Vagina (tissue), 2 donors: Measurements from ENCODE around the gene SLC1A5. TPM values are rescaled to one million over a fixed set of nuclear protein-coding genes. Genes with fewer than 3 reads are reported as not detected.

ENCODE experiments used
- DNase-seq, 2 donors: peaks; one replicate each; pipeline ENCODE4 v3.0.0-alpha.2; 2017; ENCODE audit errors: extremely low spot score in 2 of 2
- H3K27ac ChIP-seq: fragments of 200-600 bp; sonication (generic); one replicate; pipeline ENCODE4 v1.5.1; 2019
- H3K27me3 ChIP-seq: fragments of 200-600 bp; sonication (generic); one replicate; pipeline ENCODE4 v1.5.1; 2019
- H3K36me3 ChIP-seq, 2 donors: fragments of 200-600 bp; sonication (generic); one replicate each; pipeline ENCODE4 v1.5.1; 2017 to 2019
- H3K4me1 ChIP-seq: fragments of 200-600 bp; sonication (generic); one replicate; pipeline ENCODE4 v1.5.1; 2019
- H3K4me3 ChIP-seq, 2 donors: fragments of 200-600 bp; sonication (generic); 1 replicate in 1 of 2; 2 replicates in 1 of 2; pipeline ENCODE4 v1.5.1; 2016 to 2019
- H3K9me3 ChIP-seq: fragments of 200-600 bp; sonication (generic); one replicate; pipeline ENCODE4 v1.5.1; 2019
- CTCF ChIP-seq, 3 experiments: fragments of 450-650 bp in 2 of 3; fragments of 200-600 bp in 1 of 3; sonication (generic) in 1 of 3; IDR thresholded peaks; one replicate each; pipeline ENCODE4 v1.5.1; 2017 to 2019; ENCODE audit warnings: antibody characterized with exemption in 3 of 3, mild to moderate bottlenecking in 2 of 3, moderate library complexity in 2 of 3
- POLR2A ChIP-seq, 2 donors: fragments of 450-650 bp; IDR thresholded peaks; one replicate each; pipeline ENCODE4 v1.6.1; 2017; ENCODE audit warnings: antibody characterized with exemption in 2 of 2, mild to moderate bottlenecking in 2 of 2, moderate library complexity in 2 of 2
- POLR2AphosphoS5 ChIP-seq, 2 donors: sonication (generic); formaldehyde crosslinking; IDR thresholded peaks; one replicate each; pipeline ENCODE4 v1.9.0; 2017; ENCODE audit warnings: antibody characterized with exemption in 2 of 2, mild to moderate bottlenecking in 2 of 2, low read depth in 1 of 2; ENCODE audit not compliant: insufficient read depth in 1 of 2
- intact Hi-C: fragments of 100-400 bp; cut with DNase I; formaldehyde crosslinking; loops from one replicate; pipeline ENCODE4 v1.15.1; 2023
- total RNA-seq: library from RNA; depleted of rRNA; stranded (reverse); fragments of >200 nt; gene quantifications from one replicate; pipeline ENCODE4 v1.2.3, GENCODE V29; 2016

Gene SLC1A5
- total RNA-seq, 1 donor from 2014 or later: 147 TPM

- no peaks in the 10 kb centered on the region for H3K9me3 ChIP-seq
- no peak overlapping the region for H3K4me3 ChIP-seq
- H3K4me1 ChIP-seq: peaks cover 31% of the 10 kb centered on the region
- no peaks in the 10 kb centered on the region for H3K27me3 ChIP-seq
- H3K27ac ChIP-seq: no peak overlapping the region
- TF ChIP-seq CTCF (IDR thresholded peaks at IDR 0.05) (no peak), POLR2AphosphoS5 (IDR thresholded peaks at IDR 0.05; ENCODE audit: insufficient read depth in 1 of 2, low read depth in 1 of 2) (no peak), POLR2A (IDR thresholded peaks at IDR 0.05) (no peak)
- peaks cover 0 to 89% of the 10 kb centered on the region in 2 donors for H3K36me3 ChIP-seq
- no peak for DNase-seq
- intact Hi-C loops: no loop called here
These were observed 57.3 kb downstream of the SLC1A5 start for GRCh38 chr19:46731007-46731501.

GRCh38 chr19:46730595-46730994, 57.8 kb downstream of the SLC1A5 start:
- Histone ChIP-seq H3K9me3 (no peaks in the 10 kb centered on the region), H3K4me3 (no peak overlapping the region), H3K36me3 (peaks cover 0 to 89% of the 10 kb centered on the region in 2 donors), H3K4me1 (peaks cover 31% of the 10 kb centered on the region), H3K27me3 (no peaks in the 10 kb centered on the region), H3K27ac (no peak overlapping the region)
- intact Hi-C loops: no loop called here
- TF ChIP-seq CTCF (IDR thresholded peaks at IDR 0.05) (no peak), POLR2AphosphoS5 (IDR thresholded peaks at IDR 0.05; ENCODE audit: insufficient read depth in 1 of 2, low read depth in 1 of 2) (no peak), POLR2A (IDR thresholded peaks at IDR 0.05) (no peak)
- no peak for DNase-seq

- intact Hi-C loops: no loop called here
- no peak overlapping the region for H3K4me3 ChIP-seq
- H3K9me3 ChIP-seq: no peaks in the 10 kb centered on the region
- no peak overlapping the region for H3K27ac ChIP-seq
- TF ChIP-seq POLR2AphosphoS5 (IDR thresholded peaks at IDR 0.05; ENCODE audit: insufficient read depth in 1 of 2, low read depth in 1 of 2): no peak
- H3K36me3 ChIP-seq: peaks cover 0 to 89% of the 10 kb centered on the region in 2 donors
- peaks cover 31% of the 10 kb centered on the region for H3K4me1 ChIP-seq
- no peaks in the 10 kb centered on the region for H3K27me3 ChIP-seq
- no peak for DNase-seq
These were observed 58.2 kb downstream of the SLC1A5 start for GRCh38 chr19:46730187-46730586.

GRCh38 chr19:46729696-46730095, 58.7 kb downstream of the SLC1A5 start:
- no peak overlapping the region for H3K4me3 ChIP-seq
- peaks cover 31% of the 10 kb centered on the region for H3K4me1 ChIP-seq
- intact Hi-C loops: loop anchor here (10.0 kb wide), 1 partner anchor 115 kb away; no protein-coding TSS in a partner anchor
- DNase-seq: no peak
- H3K36me3 ChIP-seq: peaks cover 0 to 89% of the 10 kb centered on the region in 2 donors
- TF ChIP-seq POLR2AphosphoS5 (IDR thresholded peaks at IDR 0.05; ENCODE audit: insufficient read depth in 1 of 2, low read depth in 1 of 2) (no peak), POLR2A (IDR thresholded peaks at IDR 0.05) (no peak), CTCF (IDR thresholded peaks at IDR 0.05) (no peak)
- H3K9me3 ChIP-seq: no peaks in the 10 kb centered on the region
- H3K27ac ChIP-seq: no peak overlapping the region
- H3K27me3 ChIP-seq: no peaks in the 10 kb centered on the region

GRCh38 chr19:46728693-46729339, 59.6 kb downstream of the SLC1A5 start:
- Histone ChIP-seq H3K9me3 (no peaks in the 10 kb centered on the region), H3K27ac (peak overlapping the region; percentile 45), H3K4me3 (no peak overlapping the region), H3K27me3 (no peaks in the 10 kb centered on the region), H3K4me1 (peaks cover 31% of the 10 kb centered on the region), H3K36me3 (peaks cover 0 to 86% of the 10 kb centered on the region in 2 donors)
- intact Hi-C loops: loop anchor here (10.0 kb wide), 1 partner anchor 114 kb away; no protein-coding TSS in a partner anchor
- TF ChIP-seq CTCF (IDR thresholded peaks at IDR 0.05): peak; percentile 67 to 87 (median 78)
- TF ChIP-seq POLR2A (IDR thresholded peaks at IDR 0.05): no peak
- peak in 1 of 2 donors; percentile 9 for TF ChIP-seq POLR2AphosphoS5 (IDR thresholded peaks at IDR 0.05; ENCODE audit: insufficient read depth in 1 of 2, low read depth in 1 of 2)
- DNase-seq: no peak
